ENCODE data around the gene MCC.

- TF ChIP-seq CTCF (conservative IDR thresholded peaks at IDR 0.05 in 1 of 2, IDR thresholded peaks at IDR 0.05 in 1 of 2; ENCODE audit: low read depth in 1 of 2, low read length in 2 of 2) (no peak), EZH2 (IDR thresholded peaks at IDR 0.05; ENCODE audit: low read length, missing control alignments) (no peak)
Observed at GRCh38 chr5:113512341-113512740, 24.1 kb upstream of the MCC start.
